Central memory CD8-positive, alpha-beta T cell (primary cell): ENCODE measurements around the gene BUD31.
"Not testable (repeated sequence)": the region's sequence is repeated elsewhere in the genome, so short reads cannot be mapped to it uniquely, and the experiment has no call there.

Experiments
- ATAC-seq: fragments of 150-1000 bp; cut with Tn5 transposase; replicated peaks from 2 replicates; pipeline ENCODE4 v1.10.0; 2022; ENCODE audit warnings: mild to moderate bottlenecking, moderate FRiP score, moderate number of reproducible peaks; ENCODE audit not compliant: poor library complexity, severe bottlenecking; ENCODE audit errors: extremely low read depth
- DNase-seq, 2 donors: peaks; one replicate each; pipeline ENCODE4 v3.0.0; 2021; ENCODE audit warnings: low spot score in 2 of 2
- H3K27ac Mint-ChIP-seq: one replicate; pipeline ENCODE4 v1.8.0; 2022; ENCODE audit warnings: low read depth, mild to moderate bottlenecking, moderate library complexity, mixed read lengths
- H3K27me3 Mint-ChIP-seq: one replicate; pipeline ENCODE4 v1.8.0; 2022; ENCODE audit warnings: mixed read lengths
- H3K36me3 Mint-ChIP-seq: one replicate; pipeline ENCODE4 v1.8.0; 2022; ENCODE audit warnings: mild to moderate bottlenecking, moderate library complexity, mixed read lengths; ENCODE audit not compliant: insufficient read depth
- H3K4me1 Mint-ChIP-seq: one replicate; pipeline ENCODE4 v1.8.0; 2022; ENCODE audit warnings: mixed read lengths
- H3K4me3 Mint-ChIP-seq: one replicate; pipeline ENCODE4 v1.8.0; 2022; ENCODE audit warnings: mild to moderate bottlenecking, moderate library complexity, mixed read lengths
- H3K9me3 Mint-ChIP-seq: one replicate; pipeline ENCODE4 v1.8.0; 2022; ENCODE audit warnings: mixed read lengths

Gene BUD31

DNA sequence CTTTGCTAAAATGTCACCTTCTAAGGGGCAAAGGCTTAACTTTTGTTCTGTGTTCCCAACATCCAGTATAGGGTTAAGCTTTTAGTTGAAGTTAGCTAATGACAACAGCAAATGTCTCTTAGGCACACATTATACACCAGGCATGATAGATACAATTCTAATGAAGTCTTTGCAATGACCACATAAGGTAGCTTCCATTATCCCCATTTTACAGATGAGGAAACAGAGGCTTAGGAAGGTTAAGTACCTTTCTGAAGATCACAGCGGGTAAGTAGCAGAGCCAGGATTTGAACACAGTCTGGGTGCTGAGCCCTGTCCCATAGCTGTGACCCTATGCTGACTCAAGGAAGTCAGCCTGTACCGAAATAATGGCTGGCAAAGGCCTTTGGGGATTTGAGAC, 1.9 kb downstream of the BUD31 start:
- DNase-seq (no peak), ATAC-seq (no peak)
- peaks cover 65% of the 10 kb centered on the region for H3K36me3 Mint-ChIP-seq
- H3K27ac Mint-ChIP-seq, result peak overlapping the region; percentile 95
- H3K9me3 Mint-ChIP-seq, result no peaks in the 10 kb centered on the region
- H3K4me3 Mint-ChIP-seq, result peak overlapping the region; percentile 93
- no peaks in the 10 kb centered on the region for H3K27me3 Mint-ChIP-seq
- peaks cover 55% of the 10 kb centered on the region for H3K4me1 Mint-ChIP-seq

DNA sequence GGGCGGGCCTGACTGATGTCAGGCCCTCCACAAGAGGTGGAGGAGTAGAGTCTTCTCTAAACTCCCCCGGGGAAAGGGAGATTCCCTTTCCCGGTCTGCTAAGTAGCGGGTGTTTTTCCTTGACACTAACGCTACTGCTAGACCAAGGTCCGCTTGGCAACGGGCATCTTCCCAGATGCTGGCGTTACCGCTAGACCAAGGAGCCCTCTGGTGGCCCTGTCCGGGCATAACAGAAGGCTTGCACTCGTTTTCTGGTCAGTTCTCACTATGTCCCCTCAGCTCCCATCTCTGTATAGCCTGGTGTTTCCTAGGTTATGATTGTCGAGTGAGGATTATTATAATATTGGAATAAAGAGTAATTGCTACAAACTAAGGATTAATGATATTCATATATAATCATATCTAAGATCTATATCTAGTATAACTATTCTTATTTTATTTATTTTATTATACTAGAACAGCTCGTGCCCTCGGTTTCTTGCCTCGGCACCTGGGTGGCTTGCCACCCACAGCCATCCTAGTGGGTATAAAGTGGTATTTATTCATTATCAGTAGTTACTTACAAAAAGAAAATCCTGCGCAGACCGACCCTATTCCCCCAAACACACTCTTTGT, 6.9 kb downstream of the BUD31 start:
- ATAC-seq, H3K27me3 Mint-ChIP-seq, H3K9me3 Mint-ChIP-seq, H3K4me3 Mint-ChIP-seq, DNase-seq: not testable (repeated sequence)
- H3K36me3 Mint-ChIP-seq, result peaks cover 86% of the 10 kb centered on the region
- peak overlapping the region; percentile 68 for H3K27ac Mint-ChIP-seq
- H3K4me1 Mint-ChIP-seq, result peaks cover 17% of the 10 kb centered on the region

- DNase-seq, result no peak
- H3K4me3 Mint-ChIP-seq, result no peak overlapping the region
- peaks cover 65% of the 10 kb centered on the region for H3K36me3 Mint-ChIP-seq
- no peak overlapping the region for H3K27ac Mint-ChIP-seq
- no peaks in the 10 kb centered on the region for H3K27me3 Mint-ChIP-seq
- no peak for ATAC-seq
- H3K9me3 Mint-ChIP-seq, result no peaks in the 10 kb centered on the region
- H3K4me1 Mint-ChIP-seq, result peaks cover 9% of the 10 kb centered on the region
Measured at GRCh38 chr7:99418260-99418659, 9.5 kb downstream of the BUD31 start.

DNA sequence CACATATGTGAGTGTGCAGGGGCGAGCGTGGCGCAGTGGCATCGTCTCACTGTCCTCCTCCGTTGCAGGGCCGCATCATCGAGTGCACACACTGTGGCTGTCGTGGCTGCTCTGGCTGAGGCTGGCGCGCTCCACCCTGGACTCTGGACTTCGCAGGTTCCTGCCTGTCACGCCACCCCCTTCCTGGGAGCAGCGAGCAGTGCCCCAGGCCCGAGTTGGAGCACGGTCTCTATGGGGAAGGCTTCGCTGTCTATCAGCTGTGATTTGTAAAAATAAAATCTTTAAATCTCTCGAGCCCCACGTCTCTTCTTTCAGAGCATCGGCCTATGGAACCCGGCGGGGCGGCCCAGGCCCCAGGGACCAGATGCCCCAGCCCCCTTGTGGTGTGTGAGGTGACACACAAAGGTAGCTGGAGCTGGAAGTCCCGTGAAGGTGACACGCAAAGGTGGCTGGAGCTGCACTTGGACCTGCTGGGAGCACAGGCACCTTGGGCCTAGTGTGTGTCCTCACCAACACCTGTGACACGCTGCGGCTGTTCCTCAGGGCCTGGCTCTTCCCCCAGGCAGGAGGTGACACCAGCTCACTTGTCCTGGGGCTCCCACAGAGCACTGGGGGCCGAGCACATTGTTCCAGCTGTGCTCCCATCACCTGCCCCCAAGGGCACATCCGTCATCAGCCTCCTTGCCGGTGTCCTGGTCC, 10.7 kb downstream of the BUD31 start:
- Mint-ChIP-seq H3K4me3 (no peak overlapping the region), H3K36me3 (peaks cover 59% of the 10 kb centered on the region), H3K4me1 (peaks cover 8% of the 10 kb centered on the region), H3K9me3 (no peaks in the 10 kb centered on the region), H3K27me3 (no peaks in the 10 kb centered on the region), H3K27ac (no peak overlapping the region)
- no peak for ATAC-seq
- DNase-seq, result no peak

DNA sequence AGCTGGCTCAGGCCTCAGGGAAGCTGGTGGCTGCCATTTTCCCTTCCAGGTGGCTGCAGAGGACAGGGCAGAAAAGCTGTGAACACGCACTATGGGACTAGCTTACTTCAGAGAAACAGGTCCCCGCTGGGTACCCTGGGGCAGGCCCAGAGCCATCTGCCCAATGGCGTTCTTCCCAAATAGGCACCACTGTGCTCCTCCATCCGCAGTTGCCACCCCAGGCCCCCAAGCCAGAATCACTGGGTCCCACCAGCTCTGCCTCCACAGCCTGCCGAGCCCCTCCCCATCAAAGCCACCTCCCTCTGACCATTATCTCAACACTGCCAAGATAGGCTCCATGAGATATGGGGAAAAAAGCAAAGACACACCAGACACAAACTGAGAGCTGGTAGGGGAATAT, 11.4 kb downstream of the BUD31 start:
- Mint-ChIP-seq H3K4me3 (no peak overlapping the region), H3K36me3 (peaks cover 51% of the 10 kb centered on the region), H3K27ac (no peak overlapping the region), H3K27me3 (no peaks in the 10 kb centered on the region), H3K9me3 (no peaks in the 10 kb centered on the region), H3K4me1 (peaks cover 1% of the 10 kb centered on the region)
- DNase-seq (no peak), ATAC-seq (no peak)

DNA sequence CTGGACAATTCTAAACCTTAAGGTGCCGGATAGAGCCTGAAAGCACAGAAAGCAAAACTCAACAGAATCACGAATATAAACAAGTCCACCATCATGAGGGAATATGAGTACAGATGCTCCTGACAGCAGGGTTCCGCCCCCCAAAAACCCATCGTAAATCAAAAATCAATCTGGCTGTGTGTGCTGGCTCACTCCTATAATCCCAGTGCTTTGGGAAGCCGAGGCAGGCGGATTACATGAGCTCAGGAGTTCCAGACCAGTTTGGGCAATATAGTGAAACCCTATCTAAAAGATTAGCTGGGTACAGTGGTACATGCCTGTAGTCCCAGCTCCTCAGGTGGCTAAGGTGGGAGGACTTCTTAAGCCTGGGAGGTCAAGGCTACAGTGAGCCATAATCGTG, 12.2 kb downstream of the BUD31 start:
- H3K4me3 Mint-ChIP-seq, result no peak overlapping the region

GRCh38 chr7:99422186-99422585, 13.4 kb downstream of the BUD31 start:
- no peak for ATAC-seq
- no peak overlapping the region for H3K4me3 Mint-ChIP-seq
- H3K4me1 Mint-ChIP-seq, result no peaks in the 10 kb centered on the region
- H3K27me3 Mint-ChIP-seq, result no peaks in the 10 kb centered on the region
- DNase-seq, result no peak
- H3K9me3 Mint-ChIP-seq, result no peaks in the 10 kb centered on the region
- H3K27ac Mint-ChIP-seq, result no peak overlapping the region
- peaks cover 38% of the 10 kb centered on the region for H3K36me3 Mint-ChIP-seq

More for the DNA sequence above, 12.2 kb downstream of the BUD31 start:
- ATAC-seq (no peak), DNase-seq (no peak)
- Mint-ChIP-seq H3K9me3 (no peaks in the 10 kb centered on the region), H3K27me3 (no peaks in the 10 kb centered on the region), H3K4me1 (no peaks in the 10 kb centered on the region), H3K27ac (no peak overlapping the region), H3K36me3 (peaks cover 50% of the 10 kb centered on the region)

DNA sequence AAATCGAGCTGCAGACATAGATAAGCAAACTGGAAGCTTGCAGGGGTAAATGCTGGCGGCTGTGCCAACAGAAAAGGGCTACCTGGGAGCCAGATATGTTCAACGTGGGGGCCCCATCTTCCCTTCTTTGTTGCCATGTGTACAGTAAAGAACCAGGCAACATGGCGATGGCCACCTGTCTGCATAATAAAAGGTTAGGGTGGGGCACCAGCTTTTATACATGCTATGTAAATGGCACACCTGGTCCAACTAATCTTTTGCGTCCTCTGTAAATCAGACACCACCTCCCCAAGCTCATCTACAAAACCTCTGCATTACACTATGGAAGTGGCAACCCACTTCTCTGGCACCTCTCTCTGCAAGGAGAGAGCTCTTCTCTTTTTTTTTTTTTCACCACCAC, 13.9 kb downstream of the BUD31 start:
- no peaks in the 10 kb centered on the region for H3K4me1 Mint-ChIP-seq
- no peaks in the 10 kb centered on the region for H3K9me3 Mint-ChIP-seq
- H3K27me3 Mint-ChIP-seq, result no peaks in the 10 kb centered on the region
- H3K36me3 Mint-ChIP-seq, result peaks cover 33% of the 10 kb centered on the region
- no peak overlapping the region for H3K4me3 Mint-ChIP-seq
- DNase-seq, result no peak
- no peak for ATAC-seq
- no peak overlapping the region for H3K27ac Mint-ChIP-seq

DNA sequence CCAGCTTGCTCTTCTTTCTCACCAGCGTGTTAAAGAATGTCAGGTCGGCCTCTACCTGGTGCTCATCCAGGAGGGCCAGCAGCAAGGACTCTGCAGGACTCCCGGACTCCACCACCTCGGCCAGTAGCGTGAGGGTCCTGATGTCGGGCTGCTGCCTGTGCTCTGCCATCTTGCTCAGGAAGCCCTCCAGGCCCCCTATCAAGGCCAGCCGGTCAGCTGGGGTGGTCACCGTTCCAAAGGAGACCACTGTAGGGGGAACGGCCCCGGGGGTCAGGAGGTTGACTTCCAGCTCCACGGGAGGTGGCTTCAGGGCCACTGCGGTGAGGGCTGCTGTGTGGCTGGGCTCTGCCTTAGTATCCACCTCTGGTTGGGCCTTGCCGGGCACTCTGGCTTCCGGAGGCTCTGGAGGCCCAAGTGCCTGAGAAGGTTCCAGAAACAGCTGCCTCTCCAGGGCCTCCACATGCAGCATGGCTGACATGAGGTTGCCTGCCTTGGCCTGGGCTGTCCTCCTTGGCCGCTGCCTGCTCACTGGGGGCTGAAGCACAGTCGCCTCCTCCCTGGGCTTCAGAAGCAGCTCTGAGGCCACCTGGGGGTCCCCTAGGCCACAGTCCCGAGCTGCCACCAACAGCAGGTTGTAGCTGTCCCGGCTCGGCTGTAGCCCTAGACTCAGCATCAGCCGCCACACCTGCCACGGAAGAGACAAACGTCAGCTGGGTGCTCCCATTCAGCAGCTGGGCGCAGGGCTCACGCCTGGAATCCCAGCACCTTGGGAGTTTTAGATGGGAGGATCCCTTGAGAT, 16.4 kb downstream of the BUD31 start:
- no peak overlapping the region for H3K4me3 Mint-ChIP-seq
- no peak for DNase-seq
- H3K4me1 Mint-ChIP-seq, result no peaks in the 10 kb centered on the region
- ATAC-seq, result no peak
- H3K27ac Mint-ChIP-seq, result no peak overlapping the region
- peaks cover 16% of the 10 kb centered on the region for H3K36me3 Mint-ChIP-seq
- H3K27me3 Mint-ChIP-seq, result no peaks in the 10 kb centered on the region
- no peaks in the 10 kb centered on the region for H3K9me3 Mint-ChIP-seq

DNA sequence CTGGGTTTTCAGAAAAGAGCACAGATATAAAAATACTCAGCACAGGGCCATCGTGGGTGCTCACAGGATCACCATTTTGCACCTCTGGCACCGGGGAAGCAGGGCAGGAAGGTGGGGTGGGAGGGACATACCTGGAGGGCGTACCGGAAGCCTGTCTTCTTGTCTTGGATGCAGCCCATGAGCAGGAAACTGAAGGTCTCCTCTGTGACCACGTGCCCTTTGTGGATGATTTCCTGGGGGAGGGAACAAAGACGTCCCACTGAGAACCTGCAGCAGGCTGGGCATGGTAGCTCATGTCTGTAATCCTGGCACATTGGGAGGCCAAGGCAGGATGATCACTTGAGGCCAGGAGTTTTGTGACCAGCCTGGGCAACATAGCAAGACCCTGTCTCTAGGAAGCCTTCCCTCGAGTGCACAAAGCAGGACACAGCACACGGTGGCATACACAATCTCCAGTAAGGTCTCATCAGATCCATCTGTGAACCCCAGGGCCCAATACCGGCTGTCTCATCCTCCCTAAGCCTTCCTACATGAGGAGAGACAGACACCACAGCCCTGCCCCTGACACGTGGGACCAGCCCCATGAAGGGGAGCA, 20.3 kb downstream of the BUD31 start:
- no peak overlapping the region for H3K27ac Mint-ChIP-seq
- ATAC-seq (no peak), DNase-seq (no peak)
- peaks cover 18% of the 10 kb centered on the region for H3K36me3 Mint-ChIP-seq
- no peak overlapping the region for H3K4me3 Mint-ChIP-seq
- no peaks in the 10 kb centered on the region for H3K27me3 Mint-ChIP-seq
- no peaks in the 10 kb centered on the region for H3K4me1 Mint-ChIP-seq
- no peaks in the 10 kb centered on the region for H3K9me3 Mint-ChIP-seq

DNA sequence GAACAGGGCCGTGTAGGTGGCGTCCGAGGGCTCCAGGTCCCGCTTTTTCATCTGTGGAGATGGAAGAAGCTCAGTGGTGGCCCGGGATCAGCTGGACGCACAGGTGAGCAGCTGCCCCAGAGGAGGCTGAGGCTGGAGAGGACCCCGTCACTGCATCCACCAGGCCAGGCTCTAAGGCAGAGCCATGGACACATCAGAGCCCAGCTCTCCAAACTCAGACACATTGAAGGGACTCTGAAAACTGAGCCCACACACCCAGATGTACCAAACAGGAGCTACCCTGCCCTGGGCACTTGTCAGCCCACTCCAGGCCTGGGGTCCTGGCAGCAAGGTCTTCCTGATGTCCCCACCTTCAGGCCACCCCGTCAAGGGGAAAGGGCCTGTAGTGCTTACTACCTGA, 21.0 kb downstream of the BUD31 start:
- DNase-seq, result no peak
- Mint-ChIP-seq H3K9me3 (no peaks in the 10 kb centered on the region), H3K27ac (no peak overlapping the region), H3K4me1 (no peaks in the 10 kb centered on the region), H3K36me3 (peaks cover 18% of the 10 kb centered on the region), H3K27me3 (no peaks in the 10 kb centered on the region), H3K4me3 (no peak overlapping the region)
- no peak for ATAC-seq

GRCh38 chr7:99431756-99432540, 23.2 kb downstream of the BUD31 start:
- H3K9me3 Mint-ChIP-seq, ATAC-seq, H3K27ac Mint-ChIP-seq, H3K27me3 Mint-ChIP-seq, H3K4me1 Mint-ChIP-seq, H3K4me3 Mint-ChIP-seq, DNase-seq: not testable (repeated sequence)
- H3K36me3 Mint-ChIP-seq, result peaks cover 16% of the 10 kb centered on the region
